ENCODE results near the gene TRIM47. TPM values are rescaled to one million over a fixed set of nuclear protein-coding genes. Genes with fewer than 3 reads are reported as not detected.

TRIM47 gene
- total and polyA plus RNA-seq, 2 experiments from 2014 or later: 7.2 to 9.9 TPM

GRCh38 chr17:75826561-75827307 is 51.6 kb downstream of the TRIM47 start (continued):
- peak in 1 of 2 experiments; percentile 37; a peak in 2 of 4 replicates for TF ChIP-seq CTCF (conservative IDR thresholded peaks at IDR 0.05; ENCODE audit: low read depth in 2 of 2)
- no peak for TF ChIP-seq POLR2AphosphoS5 (IDR thresholded peaks at IDR 0.05; ENCODE audit: low read depth)

- Mint-ChIP-seq H3K4me3 (no peak overlapping the region), H3K9me3 (no peaks in the 10 kb centered on the region), H3K27ac (no peak overlapping the region), H3K4me1 (peaks cover 21% of the 10 kb centered on the region), H3K27me3 (ENCODE audit: insufficient read depth, low read depth, poor library complexity) (peaks cover 6% of the 10 kb centered on the region), H3K36me3 (ENCODE audit: low read depth) (peaks cover 20% of the 10 kb centered on the region)
- H3K4me3 ChIP-seq: no peak overlapping the region
- peaks cover 21% of the 10 kb centered on the region for H3K4me1 ChIP-seq (ENCODE audit: insufficient read depth)
- DNase-seq (ENCODE audit: low spot score): no peak
- peaks cover 26% of the 10 kb centered on the region for H3F3A ChIP-seq (replicated peaks; ENCODE audit: low read depth)
- no peaks in the 10 kb centered on the region for H4K20me1 ChIP-seq (replicated peaks; ENCODE audit: insufficient read depth)
- H3K27ac ChIP-seq (ENCODE audit: low read depth): peak overlapping the region; percentile 55; the same call in 1 of the 2 replicates
- H3K9me2 ChIP-seq (ENCODE audit: insufficient read depth): no peaks in the 10 kb centered on the region
- ATAC-seq: no peak
- H3K79me2 ChIP-seq (replicated peaks; ENCODE audit: insufficient read depth): no peaks in the 10 kb centered on the region
- H2AFZ ChIP-seq: no peak overlapping the region
- H3K4me2 ChIP-seq: no peak overlapping the region
- H3K36me3 ChIP-seq (ENCODE audit: insufficient read depth): no peaks in the 10 kb centered on the region; the same call in 1 of the 2 replicates
- no peaks in the 10 kb centered on the region for H3K27me3 ChIP-seq (ENCODE audit: insufficient read depth)
- TF ChIP-seq POLR2AphosphoS5 (IDR thresholded peaks at IDR 0.05; ENCODE audit: low read depth) (no peak), CTCF (conservative IDR thresholded peaks at IDR 0.05; ENCODE audit: low read depth in 2 of 2) (no peak), ZNF331 (CRISPR knock-in tag; IDR thresholded peaks at IDR 0.05; ENCODE audit: low read depth) (no peak), CREB1 (CRISPR knock-in tag; IDR thresholded peaks at IDR 0.05; ENCODE audit: low read depth) (no peak), EZH2 (IDR thresholded peaks at IDR 0.05; ENCODE audit: low read depth, unreplicated experiment) (no peak), JUNB (IDR thresholded peaks at IDR 0.05; ENCODE audit: unreplicated experiment) (no peak), STAT1 (IDR thresholded peaks at IDR 0.05; ENCODE audit: unreplicated experiment) (no peak), ZNF114 (CRISPR knock-in tag; IDR thresholded peaks at IDR 0.05) (no peak), REST (IDR thresholded peaks at IDR 0.05; ENCODE audit: unreplicated experiment) (no peak), EZH2phosphoT487 (IDR thresholded peaks at IDR 0.05; ENCODE audit: unreplicated experiment) (no peak), NANOG (IDR thresholded peaks at IDR 0.05; ENCODE audit: borderline replicate concordance) (no peak)
Measured at GRCh38 chr17:75825748-75826370, 52.5 kb downstream of the TRIM47 start.

Measured in GM23338 (cell line).